H1 (cell line): Measurements from ENCODE around the gene MCC. TPM values are rescaled to one million over a fixed set of nuclear protein-coding genes. Genes with fewer than 3 reads are reported as not detected.

Experiments
- RBBP5 ChIP-seq: IDR thresholded peaks from 2 replicates; pipeline ENCODE4 v1.7.1; 2012; ENCODE audit warnings: low read depth, mild to moderate bottlenecking, inconsistent platforms, low read length, moderate library complexity, borderline replicate concordance
- SP1 ChIP-seq: IDR thresholded peaks from 2 replicates; pipeline ENCODE4 v1.6.1; 2011; ENCODE audit warnings: low read depth, low read length
- TBP ChIP-seq: IDR thresholded peaks from 2 replicates; pipeline ENCODE4 v1.6.1; 2011; ENCODE audit warnings: low read depth, low read length, improper control_type of control experiment
- polyA plus RNA-seq, 7 experiments: library from polyadenylated mRNA; depleted of rRNA in 3 of 7; stranded (reverse) in 5 of 7; unstranded in 2 of 7; fragments of >200 nt in 5 of 7; fragments of 200-250 nt in 2 of 7; gene quantifications; 1 replicate in 5 of 7; 2 replicates in 1 of 7; 4 replicates in 1 of 7; pipeline versions ENCODE4 v1.2.1 to v1.2.3, GENCODE V29; 2011 to 2013; ENCODE audit warnings: missing spikeins in 2 of 7, mixed read lengths in 2 of 7
- total RNA-seq: library from RNA; stranded (reverse); fragmentation: NEBNext Ultra II Directional; extraction: Animal tissue kit (Norgen Biotek cat#: 25700); gene quantifications from 2 replicates; pipeline ENCODE4 v1.2.1, GENCODE V29; 2021

Gene MCC
- total and polyA plus RNA-seq, 2 of the 8 experiments (the other 6 are each of a cell fraction or from before 2014, with no cell fraction given), result 2.6 to 18.3 TPM

DNA sequence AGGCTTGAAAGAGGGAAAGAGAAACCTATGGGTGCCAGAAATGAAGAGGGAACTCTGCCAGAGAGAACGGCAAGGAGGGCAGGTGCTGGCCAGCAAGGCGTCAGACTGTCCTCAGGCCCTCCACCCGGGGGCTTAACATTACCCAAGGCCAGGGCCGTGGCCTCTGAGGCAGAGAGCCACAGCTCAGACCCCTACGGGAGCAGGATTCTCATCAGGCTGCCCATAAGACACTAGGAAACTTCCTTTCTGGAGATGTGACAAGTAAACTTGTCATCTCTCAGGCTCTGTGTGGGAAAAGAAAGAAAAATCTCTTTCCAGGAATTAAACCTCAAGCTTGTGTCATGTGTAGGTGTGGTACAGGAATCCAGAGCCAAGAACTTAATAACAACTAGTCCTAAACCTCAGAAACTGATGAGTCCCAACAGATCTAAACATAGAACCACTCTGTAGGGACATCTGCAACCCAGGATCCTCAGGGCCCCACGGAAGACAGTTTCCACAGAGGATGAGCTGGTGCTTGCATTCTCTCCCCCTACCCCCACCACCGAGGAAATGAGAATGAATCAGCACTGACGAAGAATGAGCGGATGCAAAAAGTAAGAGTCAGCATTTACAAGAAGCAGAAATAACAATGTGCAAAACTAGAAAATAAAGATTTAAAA, 437.4 kb downstream of the MCC start (continued):
- TF ChIP-seq RBBP5 (no peak), SP1 (no peak), TBP (no peak)
- TF ChIP-seq, all 59 proteins: peak for 0
